Subcutaneous abdominal adipose tissue (tissue), 5 donors: ENCODE results near the gene NKD2.

ENCODE experiments used
- H3K27ac ChIP-seq: one replicate; pipeline ENCODE4 v1.7.0; 2013; ENCODE audit warnings: low read depth, mild to moderate bottlenecking, inconsistent platforms, low read length, moderate library complexity
- H3K27me3 ChIP-seq, 5 donors: one replicate each; pipeline ENCODE4 v1.7.0; 2013; ENCODE audit warnings: low read length in 5 of 5, inconsistent platforms in 1 of 5; ENCODE audit not compliant: control insufficient read depth in 5 of 5, insufficient read depth in 4 of 5
- H3K36me3 ChIP-seq, 5 donors: one replicate each; pipeline ENCODE4 v1.7.0; 2013; ENCODE audit warnings: low read length in 5 of 5; ENCODE audit not compliant: control insufficient read depth in 5 of 5, insufficient read depth in 5 of 5
- H3K4me1 ChIP-seq, 5 donors: one replicate each; pipeline ENCODE4 v1.7.0; 2013; ENCODE audit warnings: low read length in 5 of 5, mild to moderate bottlenecking in 3 of 5, moderate library complexity in 1 of 5; ENCODE audit not compliant: control insufficient read depth in 5 of 5, insufficient read depth in 5 of 5
- H3K4me3 ChIP-seq, 5 donors: one replicate each; pipeline ENCODE4 v1.7.0; 2013; ENCODE audit warnings: low read length in 5 of 5, low read depth in 1 of 5
- H3K9ac ChIP-seq, 5 donors: one replicate each; pipeline ENCODE4 v1.7.0; 2013; ENCODE audit warnings: low read length in 5 of 5, mild to moderate bottlenecking in 4 of 5, moderate library complexity in 3 of 5
- H3K9me3 ChIP-seq, 5 donors: one replicate each; pipeline ENCODE4 v1.7.0; 2013; ENCODE audit warnings: low read length in 5 of 5; ENCODE audit not compliant: control insufficient read depth in 5 of 5
- donor health status: healthy.
- donor health status: healthy.
- donor health status: healthy.
- donor health status: healthy.
- donor health status: healthy.

NKD2 gene

DNA sequence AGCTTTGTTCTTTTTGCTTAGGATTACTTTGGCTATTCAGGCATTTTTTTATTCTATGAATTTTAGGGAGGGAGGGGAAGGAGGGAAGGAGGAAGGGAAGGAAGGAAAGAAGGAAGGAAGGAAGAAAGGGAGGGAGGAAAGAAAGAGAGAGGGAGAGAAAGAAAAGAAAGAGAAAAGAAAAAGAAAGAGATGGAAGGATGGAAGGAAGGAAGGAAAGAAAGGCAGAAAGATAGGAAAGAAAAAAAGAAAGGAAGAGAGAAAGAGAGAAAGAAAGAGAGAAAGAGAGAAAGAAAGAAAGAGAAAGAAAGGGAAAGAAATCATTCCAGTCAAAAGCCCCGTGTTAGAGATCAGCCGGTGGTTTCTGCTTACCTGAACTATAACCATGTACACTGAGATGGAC lies 20.8 kb upstream of the NKD2 start:
- no peaks in the 10 kb centered on the region for H3K36me3 ChIP-seq
- H3K4me3 ChIP-seq = no peak overlapping the region
- peaks cover 0 to 5% (median 0%) of the 10 kb centered on the region in 5 donors for H3K27me3 ChIP-seq

DNA sequence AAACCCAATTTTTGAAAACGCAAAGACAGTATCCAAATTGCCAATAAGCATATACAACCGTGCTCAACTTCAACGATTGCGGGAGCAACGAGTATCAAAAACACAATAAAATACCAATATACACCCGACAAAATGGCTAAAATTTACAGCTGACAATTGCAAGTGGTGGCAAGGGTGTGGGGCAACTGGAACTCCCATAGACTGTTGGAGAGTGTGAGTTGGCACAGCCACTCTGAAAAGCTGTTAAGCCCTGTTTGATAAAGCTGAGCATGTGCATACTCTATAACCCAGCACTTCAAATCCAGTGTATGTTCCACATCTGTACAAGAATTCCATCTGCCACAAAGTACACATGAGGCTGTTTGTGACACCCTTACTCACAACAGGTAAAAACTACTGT lies 20.3 kb upstream of the NKD2 start:
- Histone ChIP-seq H3K9me3 (peaks cover 0 to 4% (median 0%) of the 10 kb centered on the region in 5 donors), H3K4me1 (peaks cover 6 to 35% (median 28%) of the 10 kb centered on the region in 5 donors), H3K27ac (no peak overlapping the region), H3K36me3 (no peaks in the 10 kb centered on the region), H3K4me3 (no peak overlapping the region), H3K27me3 (peaks cover 0 to 4% (median 0%) of the 10 kb centered on the region in 5 donors), H3K9ac (no peak overlapping the region)

More for the DNA sequence above, 20.8 kb upstream of the NKD2 start:
- Histone ChIP-seq H3K9ac (no peak overlapping the region), H3K27ac (no peak overlapping the region), H3K9me3 (peaks cover 0 to 4% (median 0%) of the 10 kb centered on the region in 5 donors), H3K4me1 (peaks cover 6 to 31% (median 25%) of the 10 kb centered on the region in 5 donors)

DNA sequence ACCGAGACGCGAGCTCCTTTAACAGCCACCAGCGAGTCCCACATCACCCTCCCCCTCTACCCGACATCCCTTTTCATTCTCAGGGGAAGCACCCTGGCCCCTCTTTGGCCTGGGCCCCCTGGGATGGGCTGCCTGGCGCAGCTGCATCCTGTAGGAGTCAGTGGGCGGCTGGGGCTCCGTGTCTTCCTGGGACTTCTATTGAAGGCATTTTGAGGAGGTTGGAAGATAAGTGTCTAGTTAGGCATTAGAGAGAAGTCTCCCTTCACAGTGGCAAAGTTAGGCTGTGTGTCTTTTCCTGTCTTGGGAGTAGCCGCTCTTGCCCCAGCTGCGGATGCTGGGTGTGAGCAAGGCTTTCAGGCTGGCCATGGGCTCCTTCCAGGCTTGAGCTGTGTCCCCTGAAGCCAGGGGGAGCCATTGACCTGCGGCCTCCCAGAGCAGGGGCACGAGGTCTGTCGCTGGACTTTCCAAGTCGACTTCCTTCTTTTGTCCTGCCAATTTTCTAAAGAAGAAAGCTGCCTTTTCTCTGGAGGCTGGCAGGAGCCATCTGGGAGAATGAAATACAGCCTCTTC lies 18.6 kb upstream of the NKD2 start:
- Histone ChIP-seq H3K9me3 (peaks cover 0 to 4% (median 0%) of the 10 kb centered on the region in 5 donors), H3K4me3 (peak overlapping the region in 1 of 5 donors; percentile 2), H3K9ac (peak overlapping the region in 2 of 5 donors; percentile 25 to 46), H3K4me1 (peaks cover 8 to 41% (median 34%) of the 10 kb centered on the region in 5 donors), H3K27ac (peak overlapping the region; percentile 54), H3K36me3 (no peaks in the 10 kb centered on the region), H3K27me3 (no peaks in the 10 kb centered on the region)

DNA sequence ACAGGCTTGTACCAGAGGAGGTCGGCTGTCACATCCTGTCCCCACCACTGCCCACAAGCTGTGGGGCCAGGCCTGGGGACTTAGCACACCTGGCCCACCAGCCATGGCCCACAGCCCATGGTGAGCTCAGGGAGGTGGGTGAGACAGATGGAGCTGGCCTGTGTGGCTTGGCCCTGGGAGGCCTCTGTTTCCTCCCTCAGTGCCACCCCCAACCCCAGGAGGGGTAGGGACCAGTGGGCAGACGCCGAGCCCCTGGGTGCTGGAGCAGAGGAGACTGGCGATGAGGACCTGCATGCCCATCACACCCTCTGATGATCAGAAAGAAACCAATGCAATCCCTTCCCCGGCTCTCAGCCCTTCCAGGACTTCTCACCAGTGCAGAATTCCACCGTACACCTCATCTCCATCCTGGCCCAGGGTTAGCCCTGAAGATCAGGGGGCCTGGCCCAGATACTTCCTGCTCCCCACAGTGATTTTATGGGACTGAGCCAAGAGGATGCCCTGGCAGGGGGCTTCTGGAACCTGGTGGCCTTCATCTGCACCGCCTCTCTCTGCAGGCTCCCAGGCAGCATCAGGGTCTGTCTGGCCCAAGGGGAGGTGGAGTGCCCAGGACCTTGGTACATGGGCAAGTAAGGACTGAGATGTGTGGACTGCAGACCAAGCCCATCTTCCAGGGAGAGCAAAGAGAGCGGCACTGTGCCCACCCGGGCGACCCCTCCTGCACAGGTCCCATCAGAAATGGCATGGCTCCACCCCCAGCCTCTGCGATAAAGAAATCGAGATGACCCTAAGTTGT lies 16.9 kb upstream of the NKD2 start:
- H3K4me1 ChIP-seq = peaks cover 8 to 41% (median 34%) of the 10 kb centered on the region in 5 donors
- H3K36me3 ChIP-seq = no peaks in the 10 kb centered on the region
- no peak overlapping the region for H3K27ac ChIP-seq
- H3K4me3 ChIP-seq = no peak overlapping the region
- H3K9ac ChIP-seq = no peak overlapping the region
- peaks cover 0 to 4% (median 0%) of the 10 kb centered on the region in 5 donors for H3K9me3 ChIP-seq
- H3K27me3 ChIP-seq = no peaks in the 10 kb centered on the region

DNA sequence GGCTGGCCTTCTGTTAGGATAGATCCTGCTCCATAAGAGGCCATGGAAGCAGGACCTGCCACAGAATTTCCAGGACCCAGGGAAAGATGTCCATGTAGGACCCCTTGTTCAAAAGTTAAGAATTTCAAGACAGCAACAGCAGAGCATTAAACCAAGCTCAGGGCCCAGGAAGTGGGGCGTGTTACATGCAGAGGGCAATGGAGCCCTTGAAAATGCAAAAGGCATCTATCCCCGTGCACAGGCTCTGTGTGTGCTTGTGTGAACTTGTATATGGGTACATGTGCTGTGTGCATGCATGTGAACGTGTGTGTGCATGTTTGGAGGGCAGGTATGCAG lies 14.4 kb upstream of the NKD2 start:
- no peaks in the 10 kb centered on the region for H3K9me3 ChIP-seq
- no peaks in the 10 kb centered on the region for H3K27me3 ChIP-seq
- peaks cover 8 to 46% (median 38%) of the 10 kb centered on the region in 5 donors for H3K4me1 ChIP-seq
- no peak overlapping the region for H3K4me3 ChIP-seq
- no peak overlapping the region for H3K9ac ChIP-seq
- no peaks in the 10 kb centered on the region for H3K36me3 ChIP-seq
- H3K27ac ChIP-seq = no peak overlapping the region

DNA sequence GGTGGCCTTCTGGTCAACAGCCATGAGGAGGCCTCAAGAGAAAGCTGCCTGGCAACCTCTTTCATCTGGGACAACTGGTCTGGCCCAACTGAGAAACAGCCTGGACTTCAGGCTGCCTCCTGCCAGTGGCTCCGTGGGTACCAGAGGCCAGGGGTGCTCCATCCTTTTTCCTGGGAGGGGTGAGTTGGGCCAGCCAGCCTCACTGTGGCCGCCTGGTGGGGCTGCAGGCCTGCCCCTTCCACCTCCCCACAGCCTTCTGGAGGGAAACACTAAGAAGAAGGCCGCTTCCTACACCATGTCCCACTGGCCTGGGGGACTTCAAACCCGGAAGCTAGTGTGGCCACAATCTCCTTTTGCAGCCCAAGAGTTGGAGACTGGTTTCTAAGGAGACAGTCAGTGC lies 13.8 kb upstream of the NKD2 start:
- H3K9me3 ChIP-seq = no peaks in the 10 kb centered on the region
- H3K27ac ChIP-seq = no peak overlapping the region
- H3K36me3 ChIP-seq = no peaks in the 10 kb centered on the region
- no peak overlapping the region for H3K9ac ChIP-seq
- peaks cover 6 to 43% (median 35%) of the 10 kb centered on the region in 5 donors for H3K4me1 ChIP-seq
- H3K27me3 ChIP-seq = no peaks in the 10 kb centered on the region
- H3K4me3 ChIP-seq = no peak overlapping the region

DNA sequence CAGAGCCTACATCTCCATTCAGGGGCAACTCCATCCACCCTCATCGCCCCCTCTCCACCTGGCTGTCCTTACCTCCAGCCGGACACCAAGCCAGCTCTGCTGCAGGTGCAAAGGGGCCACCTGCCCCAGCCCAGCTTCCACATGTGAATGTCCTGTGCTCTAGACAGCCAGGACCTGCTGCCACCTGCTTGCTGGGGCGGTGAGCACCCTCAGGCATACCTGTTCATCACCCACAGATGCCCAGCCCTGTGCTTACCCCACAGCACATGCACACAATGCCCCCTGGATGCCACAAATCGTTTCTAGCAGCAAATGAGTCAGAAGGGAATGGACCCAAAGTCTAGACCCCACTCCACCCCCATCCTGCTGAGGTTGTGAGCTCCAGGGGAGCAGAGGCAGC lies 13.3 kb upstream of the NKD2 start:
- Histone ChIP-seq H3K27ac (no peak overlapping the region), H3K9ac (no peak overlapping the region), H3K9me3 (no peaks in the 10 kb centered on the region), H3K4me1 (peaks cover 2 to 38% (median 30%) of the 10 kb centered on the region in 5 donors), H3K36me3 (no peaks in the 10 kb centered on the region), H3K4me3 (no peak overlapping the region), H3K27me3 (no peaks in the 10 kb centered on the region)

DNA sequence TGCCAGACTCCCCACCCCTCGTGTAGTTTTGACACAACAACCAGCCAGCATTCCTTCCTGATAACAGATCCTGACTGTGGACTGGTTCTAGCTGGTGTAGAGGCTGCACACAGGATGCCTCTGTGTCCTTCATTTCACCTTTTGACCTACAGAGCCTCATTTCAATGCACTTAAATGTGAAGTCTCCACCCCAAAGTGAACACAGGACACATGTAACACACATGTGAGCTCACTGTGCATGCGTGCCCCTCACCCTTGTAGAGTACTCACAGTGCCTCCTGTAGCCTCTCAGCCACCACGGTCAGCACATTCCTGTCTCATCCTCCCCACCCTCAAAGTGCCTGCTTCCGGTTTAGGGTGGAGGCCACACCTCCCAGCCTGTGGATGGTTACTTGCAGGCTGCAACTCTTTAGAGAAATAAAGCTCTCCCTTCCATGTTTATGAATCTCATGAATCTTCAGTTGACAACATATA lies 11.6 kb upstream of the NKD2 start:
- no peak overlapping the region for H3K9ac ChIP-seq

DNA sequence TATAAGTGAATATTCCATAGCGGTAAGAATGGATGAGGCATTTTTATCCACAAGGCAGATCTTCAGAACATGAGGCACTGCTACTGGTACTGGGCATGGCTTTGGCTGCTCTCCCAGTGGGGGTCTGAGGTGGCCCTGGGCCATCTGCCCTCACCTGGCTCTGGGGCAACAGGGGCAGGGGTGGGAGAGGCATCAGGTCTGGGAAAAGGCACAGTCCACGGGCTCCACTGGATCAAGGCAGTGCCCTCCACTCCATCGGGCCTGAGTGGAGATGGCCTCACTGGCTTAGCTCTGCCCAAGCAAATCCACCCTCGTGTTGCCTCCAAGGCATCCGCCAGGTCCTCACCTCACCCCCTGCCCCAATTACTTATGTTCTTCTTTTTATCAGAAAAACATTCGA lies 10.9 kb upstream of the NKD2 start:
- peaks cover 2 to 16% (median 8%) of the 10 kb centered on the region in 5 donors for H3K4me1 ChIP-seq
- H3K4me3 ChIP-seq = no peak overlapping the region
- H3K9me3 ChIP-seq = no peaks in the 10 kb centered on the region
- H3K36me3 ChIP-seq = no peaks in the 10 kb centered on the region
- H3K9ac ChIP-seq = no peak overlapping the region
- no peaks in the 10 kb centered on the region for H3K27me3 ChIP-seq
- no peak overlapping the region for H3K27ac ChIP-seq

More for the DNA sequence above, 11.6 kb upstream of the NKD2 start:
- no peak overlapping the region for H3K4me3 ChIP-seq
- no peaks in the 10 kb centered on the region for H3K9me3 ChIP-seq
- no peaks in the 10 kb centered on the region for H3K36me3 ChIP-seq
- H3K27ac ChIP-seq = no peak overlapping the region
- peaks cover 2 to 22% (median 15%) of the 10 kb centered on the region in 5 donors for H3K4me1 ChIP-seq
- H3K27me3 ChIP-seq = no peaks in the 10 kb centered on the region
